ENCODE data around the gene EGR4.
"Not testable (repeated sequence)": the region's sequence is repeated elsewhere in the genome, so short reads cannot be mapped to it uniquely, and the experiment has no call there.

The EGR4 gene

GRCh38 chr2:73262691-73263429, 30.5 kb downstream of the EGR4 start:
- DNase-seq = not testable (repeated sequence)

GRCh38 chr2:73262108-73262651, 31.2 kb downstream of the EGR4 start:
- DNase-seq = no peak

GRCh38 chr2:73260338-73260984, 32.9 kb downstream of the EGR4 start:
- DNase-seq = no peak

- DNase-seq = no peak
Measured at GRCh38 chr2:73259704-73260337, 33.5 kb downstream of the EGR4 start.

GRCh38 chr2:73259276-73259675, 34.1 kb downstream of the EGR4 start:
- DNase-seq = no peak

- no peak for DNase-seq
Measured at GRCh38 chr2:73258913-73259215, 34.5 kb downstream of the EGR4 start.

- no peak for DNase-seq
Measured at GRCh38 chr2:73258186-73258912, 35.0 kb downstream of the EGR4 start.

- DNase-seq = no peak
Measured at GRCh38 chr2:73257425-73258125, 35.8 kb downstream of the EGR4 start.

- DNase-seq = no peak
Measured at GRCh38 chr2:73257021-73257420, 36.3 kb downstream of the EGR4 start.

GRCh38 chr2:73256618-73256922, 36.8 kb downstream of the EGR4 start:
- DNase-seq = no peak

GRCh38 chr2:73255907-73256617, 37.3 kb downstream of the EGR4 start:
- DNase-seq = no peak

GRCh38 chr2:73255007-73255644, 38.2 kb downstream of the EGR4 start:
- DNase-seq = no peak

- no peak for DNase-seq
Measured at GRCh38 chr2:73254343-73255006, 38.9 kb downstream of the EGR4 start.

GRCh38 chr2:73253901-73254300, 39.4 kb downstream of the EGR4 start:
- no peak for DNase-seq

GRCh38 chr2:73253400-73253799, 39.9 kb downstream of the EGR4 start:
- DNase-seq = no peak

- no peak for DNase-seq
Measured at GRCh38 chr2:73252238-73253027, 40.9 kb downstream of the EGR4 start.

- DNase-seq = no peak
Measured at GRCh38 chr2:73250872-73251846, 42.2 kb downstream of the EGR4 start.

GRCh38 chr2:73249636-73250035, 43.7 kb downstream of the EGR4 start:
- DNase-seq = no peak

GRCh38 chr2:73246850-73247249, 46.5 kb downstream of the EGR4 start:
- no peak for DNase-seq

All from activated gamma-delta T cell treated with Interleukin-2 at 50 U/mL for 16 hours (primary cell).